Measurements from ENCODE around the gene AFDN. TPM values are rescaled to one million over a fixed set of nuclear protein-coding genes. Genes with fewer than 3 reads are reported as not detected.

Gene AFDN
- total RNA-seq, 1 donor, result 29.2 TPM

DNA sequence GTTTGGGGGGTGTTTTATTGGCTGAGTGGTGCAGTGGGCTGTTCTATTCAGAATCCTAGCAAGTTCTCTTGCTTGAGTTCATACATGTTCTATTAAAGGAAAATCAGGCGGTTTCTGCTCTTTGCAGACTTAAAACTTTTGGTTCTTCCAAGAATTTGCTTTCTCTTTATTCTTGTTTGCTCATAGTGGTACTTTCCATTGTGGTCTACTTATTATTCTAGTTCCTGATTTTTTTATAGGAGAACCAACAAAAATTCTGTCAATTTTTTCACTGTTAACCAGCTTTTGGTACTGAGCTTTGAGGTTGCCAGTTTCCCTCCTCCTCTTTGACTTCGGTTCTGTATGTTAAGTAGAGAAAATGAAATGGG lies 6.7 kb downstream of the AFDN start:
- H3K4me3 ChIP-seq (ENCODE audit: low read depth, low read length), result no peak overlapping the region
- TF ChIP-seq, protein P1, sequence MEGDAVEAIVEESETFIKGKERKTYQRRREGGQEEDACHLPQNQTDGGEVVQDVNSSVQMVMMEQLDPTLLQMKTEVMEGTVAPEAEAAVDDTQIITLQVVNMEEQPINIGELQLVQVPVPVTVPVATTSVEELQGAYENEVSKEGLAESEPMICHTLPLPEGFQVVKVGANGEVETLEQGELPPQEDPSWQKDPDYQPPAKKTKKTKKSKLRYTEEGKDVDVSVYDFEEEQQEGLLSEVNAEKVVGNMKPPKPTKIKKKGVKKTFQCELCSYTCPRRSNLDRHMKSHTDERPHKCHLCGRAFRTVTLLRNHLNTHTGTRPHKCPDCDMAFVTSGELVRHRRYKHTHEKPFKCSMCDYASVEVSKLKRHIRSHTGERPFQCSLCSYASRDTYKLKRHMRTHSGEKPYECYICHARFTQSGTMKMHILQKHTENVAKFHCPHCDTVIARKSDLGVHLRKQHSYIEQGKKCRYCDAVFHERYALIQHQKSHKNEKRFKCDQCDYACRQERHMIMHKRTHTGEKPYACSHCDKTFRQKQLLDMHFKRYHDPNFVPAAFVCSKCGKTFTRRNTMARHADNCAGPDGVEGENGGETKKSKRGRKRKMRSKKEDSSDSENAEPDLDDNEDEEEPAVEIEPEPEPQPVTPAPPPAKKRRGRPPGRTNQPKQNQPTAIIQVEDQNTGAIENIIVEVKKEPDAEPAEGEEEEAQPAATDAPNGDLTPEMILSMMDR (IDR thresholded peaks at IDR 0.05; ENCODE audit: insufficient read depth, low read length), result no peak
- no peak for DNase-seq (ENCODE audit: low read depth)

DNA sequence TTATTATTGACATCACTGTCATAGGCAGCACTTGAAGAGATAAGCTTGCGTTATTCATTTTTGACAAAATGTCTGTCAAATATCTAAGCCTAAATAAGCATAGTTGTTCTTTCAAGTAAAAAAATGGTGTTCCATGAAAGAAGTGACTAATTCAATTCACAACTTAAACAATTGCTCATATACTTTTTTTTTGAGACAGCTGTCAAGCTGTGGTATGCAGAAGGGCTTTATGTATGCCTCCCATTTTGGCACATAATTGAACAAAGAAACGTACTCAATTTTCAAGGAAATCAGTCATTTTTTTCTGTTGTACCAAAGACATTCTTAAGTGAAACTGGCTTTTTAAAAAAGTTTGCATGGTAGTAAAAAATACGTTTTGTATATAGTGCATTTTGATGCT lies 8.5 kb downstream of the AFDN start:
- no peak overlapping the region for H3K4me3 ChIP-seq (ENCODE audit: low read depth, low read length)
- TF ChIP-seq, protein P1 (IDR thresholded peaks at IDR 0.05; ENCODE audit: insufficient read depth, low read length), result no peak
- no peak for DNase-seq (ENCODE audit: low read depth)

DNA sequence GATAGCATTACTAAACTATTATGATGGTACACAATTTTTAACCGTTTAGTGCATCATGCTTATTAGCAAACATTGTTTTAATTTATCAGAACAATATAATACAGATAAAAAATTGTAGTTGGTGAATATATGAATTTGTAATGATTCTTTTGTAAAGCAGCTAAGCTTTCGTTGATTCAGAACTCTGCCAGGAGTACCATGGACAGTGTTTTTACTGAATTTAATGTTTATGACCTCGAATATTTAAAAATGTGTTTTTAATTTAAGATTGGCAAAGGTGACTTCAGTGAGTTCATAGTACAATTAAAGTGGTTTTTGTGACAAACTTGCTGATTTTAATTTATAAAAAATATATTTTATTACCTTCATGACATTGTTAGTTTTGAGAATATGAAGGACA lies 10.0 kb downstream of the AFDN start:
- peak; percentile 47 for DNase-seq (ENCODE audit: low read depth)

DNA sequence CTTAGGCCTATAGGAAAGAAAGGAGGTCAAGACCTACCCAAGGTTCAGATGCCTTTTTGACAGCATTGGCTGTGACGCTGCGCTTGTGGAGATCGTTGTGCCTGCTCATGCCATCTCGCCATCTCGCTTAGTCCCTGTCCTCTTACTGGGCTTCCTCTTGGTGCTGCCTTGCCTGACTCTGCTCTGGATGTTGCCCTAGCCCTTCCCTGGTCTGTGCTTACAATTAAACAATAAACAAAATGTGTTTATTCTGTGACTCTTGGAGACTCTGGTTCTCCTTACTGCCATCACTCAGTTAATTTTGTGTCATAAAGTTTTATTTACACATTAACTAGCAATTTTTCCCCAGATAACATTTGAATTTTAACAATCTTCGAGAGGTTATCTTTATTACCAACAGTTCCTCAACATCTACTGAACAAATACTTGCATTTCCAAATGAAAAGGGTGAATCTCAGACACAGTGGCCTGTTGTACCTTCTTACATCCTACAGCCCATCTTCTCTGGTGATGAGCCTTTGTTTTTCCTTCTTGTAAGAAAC lies 11.6 kb downstream of the AFDN start:
- no peak overlapping the region for H3K4me3 ChIP-seq (ENCODE audit: low read depth, low read length)
- DNase-seq (ENCODE audit: low read depth), result no peak
- TF ChIP-seq, protein P1 (IDR thresholded peaks at IDR 0.05; ENCODE audit: insufficient read depth, low read length), result no peak

More for the DNA sequence above, 10.0 kb downstream of the AFDN start:
- TF ChIP-seq, protein P1 (IDR thresholded peaks at IDR 0.05; ENCODE audit: insufficient read depth, low read length), result no peak
- no peak overlapping the region for H3K4me3 ChIP-seq (ENCODE audit: low read depth, low read length)

DNA sequence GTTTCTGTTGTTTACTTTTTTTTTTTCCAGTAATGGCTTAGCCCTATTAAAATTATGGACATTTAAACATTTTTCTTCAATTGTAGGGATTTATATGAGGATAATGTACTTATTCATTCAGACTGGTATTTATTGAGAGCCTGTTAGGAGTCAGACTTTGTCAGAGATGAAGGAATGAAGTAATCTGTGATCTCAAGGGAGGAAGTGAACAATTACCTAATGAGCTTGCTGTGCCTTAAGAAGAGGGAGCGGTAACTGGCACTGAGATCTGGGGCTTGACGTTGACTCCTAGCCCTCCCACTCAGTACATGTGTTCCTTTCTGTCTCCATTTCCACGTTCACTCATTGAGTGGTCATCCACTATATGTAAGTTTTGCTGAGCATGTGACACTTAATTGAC lies 12.6 kb downstream of the AFDN start:
- TF ChIP-seq, protein P1 (IDR thresholded peaks at IDR 0.05; ENCODE audit: insufficient read depth, low read length), result no peak
- DNase-seq (ENCODE audit: low read depth), result no peak
- no peak overlapping the region for H3K4me3 ChIP-seq (ENCODE audit: low read depth, low read length)

DNA sequence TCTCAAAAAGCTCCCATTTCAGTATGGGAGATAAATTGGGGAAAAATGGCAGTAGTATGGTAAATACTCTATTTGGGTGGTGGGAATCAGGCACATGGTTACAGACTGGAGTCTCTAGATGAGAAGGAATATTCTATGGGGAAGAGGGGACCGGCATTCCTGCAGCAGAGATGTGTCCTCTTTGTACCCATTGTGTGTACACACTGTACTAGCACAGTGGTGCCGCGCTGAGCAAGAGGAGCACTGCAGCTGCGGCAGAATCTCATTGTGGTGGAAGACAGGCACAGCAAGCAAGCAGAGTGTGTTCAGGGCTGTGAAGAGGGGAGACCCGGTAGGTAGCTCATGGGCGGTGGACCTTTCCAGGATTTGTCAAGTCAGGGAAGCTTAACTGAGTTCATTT lies 13.0 kb downstream of the AFDN start:
- H3K4me3 ChIP-seq (ENCODE audit: low read depth, low read length), result no peak overlapping the region
- no peak for DNase-seq (ENCODE audit: low read depth)
- TF ChIP-seq, protein P1 (IDR thresholded peaks at IDR 0.05; ENCODE audit: insufficient read depth, low read length), result no peak

DNA sequence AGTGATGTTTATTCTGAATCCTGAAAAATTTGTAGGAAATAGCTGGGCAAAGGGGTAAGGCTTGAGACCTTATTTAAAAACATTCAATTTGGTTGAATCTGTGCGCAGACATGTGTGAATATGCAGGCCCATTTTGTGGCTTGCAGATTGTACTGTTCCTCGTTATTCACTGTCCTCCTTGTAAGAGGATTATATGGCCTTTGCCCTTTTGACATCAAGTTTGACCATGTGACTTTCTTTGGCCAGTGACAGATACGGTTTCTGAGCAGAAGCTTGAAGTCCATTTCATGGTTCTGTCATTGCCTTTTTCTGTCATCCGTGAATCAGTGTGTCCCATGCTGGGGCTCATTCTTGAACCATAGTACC lies 13.4 kb downstream of the AFDN start:
- TF ChIP-seq, protein P1 (IDR thresholded peaks at IDR 0.05; ENCODE audit: insufficient read depth, low read length), result no peak
- no peak overlapping the region for H3K4me3 ChIP-seq (ENCODE audit: low read depth, low read length)
- DNase-seq (ENCODE audit: low read depth), result no peak
